HG03045 (cell line): ENCODE results near the gene SSTR5.
"Not testable (repeated sequence)": the region's sequence is repeated elsewhere in the genome, so short reads cannot be mapped to it uniquely, and the experiment has no call there.

ENCODE experiments used
- ATAC-seq: cut with Tn5 transposase; IDR thresholded peaks from one replicate; pipeline ENCODE4 v1.9.1; 2021; ENCODE audit warnings: mild to moderate bottlenecking, moderate library complexity; ENCODE audit not compliant: unreplicated experiment

Gene SSTR5

DNA sequence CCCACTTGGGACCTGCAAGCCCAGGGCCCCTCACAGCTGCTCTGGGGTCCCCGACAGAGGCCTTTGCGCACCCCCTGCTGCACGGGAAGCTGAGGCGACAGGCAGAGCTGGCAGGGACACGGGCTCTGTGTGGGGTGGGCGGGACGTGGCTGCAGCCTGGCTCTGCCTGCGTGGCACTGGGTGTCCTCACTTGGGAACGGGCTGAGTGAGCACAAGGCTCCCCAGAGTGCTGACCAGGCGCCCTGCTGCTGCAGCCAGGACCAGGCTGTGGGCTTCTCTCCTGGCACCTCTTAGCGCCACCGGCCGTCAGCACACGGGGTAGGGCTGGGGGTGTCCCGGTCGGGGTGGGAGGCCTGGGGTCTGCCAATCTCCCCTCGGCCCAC lies 16.9 kb downstream of the SSTR5 start:
- ATAC-seq = no peak

DNA sequence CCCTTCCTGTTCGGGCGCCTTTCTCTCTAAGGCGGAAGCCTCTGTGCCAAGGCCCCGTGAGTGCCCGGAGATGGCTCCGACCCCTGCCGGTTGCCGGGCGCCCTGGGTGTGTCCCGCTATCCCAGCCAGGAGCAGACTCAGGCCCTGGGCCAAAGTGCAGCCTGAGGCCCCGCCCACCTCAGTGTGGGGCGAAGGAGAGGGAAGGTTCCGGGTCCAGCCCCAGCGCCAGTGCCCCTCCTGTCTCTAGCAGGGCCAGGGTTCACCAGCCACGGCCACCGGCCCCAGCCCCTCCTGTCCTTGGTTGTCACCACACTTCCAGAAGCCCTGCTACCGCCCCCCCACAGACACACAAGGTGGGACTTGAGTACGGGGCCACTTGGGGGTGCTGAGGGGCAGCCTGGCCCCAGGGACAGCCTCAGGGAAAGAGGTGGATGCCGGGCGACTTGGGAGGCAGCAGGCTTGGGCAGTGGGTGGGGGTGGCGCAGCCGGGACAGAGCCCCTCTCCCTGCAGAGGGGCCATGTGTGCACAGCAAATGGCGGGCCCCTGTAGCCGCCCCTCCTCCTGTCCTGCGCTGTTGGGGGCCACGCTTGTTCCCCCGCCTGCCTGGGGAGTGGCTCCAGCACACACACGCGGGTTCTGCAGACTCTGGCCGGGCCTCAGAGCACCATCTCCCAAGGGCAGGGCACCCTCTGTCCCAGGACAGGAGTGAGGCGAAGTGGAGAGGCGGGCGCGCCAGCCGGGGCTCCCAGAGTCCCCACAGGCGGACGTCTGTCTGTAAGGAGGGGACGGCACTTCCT lies 17.5 kb downstream of the SSTR5 start:
- ATAC-seq = no peak

DNA sequence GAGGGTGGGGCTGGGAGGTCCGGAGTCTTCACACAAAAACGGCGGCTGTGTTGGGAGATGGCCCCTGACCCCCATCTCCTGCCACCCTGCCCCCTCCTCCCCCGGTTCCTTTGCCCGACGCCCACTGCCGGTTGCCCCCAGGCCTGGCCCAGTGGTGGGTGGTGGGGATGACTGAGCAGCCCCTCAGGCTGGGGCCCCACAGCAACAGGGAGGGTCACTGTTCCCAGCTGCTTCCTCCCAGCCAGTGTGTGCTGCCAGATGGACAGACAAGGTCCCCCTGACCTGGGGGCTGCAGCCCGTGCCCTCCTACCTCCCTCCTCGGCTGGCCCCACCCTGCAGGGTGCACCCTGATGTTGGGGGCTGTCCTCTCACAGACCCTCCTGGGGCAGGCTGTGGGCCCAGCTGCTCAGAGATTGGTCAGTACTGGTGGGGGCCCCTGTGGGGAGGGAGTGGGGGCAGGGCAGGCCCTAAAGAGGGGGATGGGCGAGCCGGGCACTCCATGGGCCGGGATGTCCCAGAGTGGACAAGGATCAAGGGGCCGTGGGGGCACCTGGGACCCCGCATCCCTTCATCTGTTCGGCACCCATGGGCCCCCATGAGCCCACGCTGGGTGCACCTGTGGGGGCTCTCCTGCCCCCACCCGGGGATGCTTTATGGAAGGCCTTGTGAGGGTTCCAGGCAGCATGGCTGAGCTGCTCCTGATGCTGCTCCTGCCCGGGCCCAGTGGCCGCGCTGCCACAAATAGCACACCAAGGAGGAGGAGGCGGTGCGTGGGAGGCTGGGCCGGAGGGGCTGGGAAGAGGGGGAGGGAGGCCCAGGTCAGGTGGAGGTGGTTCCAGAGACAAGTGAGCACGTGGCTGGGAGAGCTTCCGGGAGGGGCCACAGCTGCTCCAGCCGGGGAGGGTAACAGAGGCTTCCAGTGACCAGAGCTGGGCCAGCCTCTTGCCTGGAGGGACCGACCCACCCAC lies 18.4 kb downstream of the SSTR5 start:
- no peak for ATAC-seq

DNA sequence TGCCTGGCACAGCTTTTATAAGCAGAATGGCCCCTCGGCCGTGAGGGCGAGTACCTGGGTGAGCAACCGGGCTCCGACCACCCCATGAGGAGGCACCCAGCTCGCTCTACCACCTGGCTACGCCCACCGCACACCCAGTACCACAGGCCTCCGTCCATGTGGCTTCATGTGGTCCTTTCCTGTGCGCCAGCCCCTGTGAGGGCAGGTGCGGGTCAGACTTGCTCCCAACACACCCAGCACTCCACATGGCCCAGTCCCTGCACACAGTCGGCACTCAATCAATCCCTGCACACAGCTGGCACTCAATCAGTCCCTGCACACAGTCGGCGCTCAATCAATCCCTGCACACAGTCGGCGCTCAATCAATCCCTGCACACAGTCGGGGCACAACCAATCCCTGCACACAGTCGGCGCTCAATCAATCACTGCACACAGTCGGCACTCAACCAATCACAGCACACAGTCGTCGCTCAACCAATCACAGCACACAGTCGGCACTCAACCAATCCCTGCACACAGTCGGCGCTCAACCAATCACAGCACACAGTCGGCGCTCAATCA lies 19.5 kb downstream of the SSTR5 start:
- ATAC-seq = no peak

DNA sequence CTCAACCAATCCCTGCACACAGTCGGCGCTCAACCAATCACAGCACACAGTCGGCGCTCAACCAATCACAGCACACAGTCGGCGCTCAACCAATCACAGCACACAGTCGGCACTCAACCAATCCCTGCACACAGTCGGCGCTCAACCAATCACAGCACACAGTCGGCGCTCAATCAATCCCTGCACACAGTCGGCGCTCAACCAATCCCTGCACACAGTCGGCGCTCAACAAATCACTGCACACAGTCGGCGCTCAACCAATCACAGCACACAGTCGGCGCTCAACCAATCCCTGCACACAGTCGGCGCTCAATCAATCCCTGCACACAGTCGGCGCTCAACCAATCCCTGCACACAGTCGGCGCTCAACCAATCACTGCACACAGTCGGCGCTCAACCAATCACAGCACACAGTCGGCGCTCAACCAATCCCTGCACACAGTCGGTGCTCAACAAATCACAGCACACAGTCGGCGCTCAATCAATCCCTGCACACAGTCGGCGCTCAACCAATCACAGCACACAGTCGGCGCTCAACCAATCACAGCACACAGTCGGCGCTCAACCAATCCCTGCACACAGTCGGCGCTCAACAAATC lies 20.2 kb downstream of the SSTR5 start:
- not testable (repeated sequence) for ATAC-seq

DNA sequence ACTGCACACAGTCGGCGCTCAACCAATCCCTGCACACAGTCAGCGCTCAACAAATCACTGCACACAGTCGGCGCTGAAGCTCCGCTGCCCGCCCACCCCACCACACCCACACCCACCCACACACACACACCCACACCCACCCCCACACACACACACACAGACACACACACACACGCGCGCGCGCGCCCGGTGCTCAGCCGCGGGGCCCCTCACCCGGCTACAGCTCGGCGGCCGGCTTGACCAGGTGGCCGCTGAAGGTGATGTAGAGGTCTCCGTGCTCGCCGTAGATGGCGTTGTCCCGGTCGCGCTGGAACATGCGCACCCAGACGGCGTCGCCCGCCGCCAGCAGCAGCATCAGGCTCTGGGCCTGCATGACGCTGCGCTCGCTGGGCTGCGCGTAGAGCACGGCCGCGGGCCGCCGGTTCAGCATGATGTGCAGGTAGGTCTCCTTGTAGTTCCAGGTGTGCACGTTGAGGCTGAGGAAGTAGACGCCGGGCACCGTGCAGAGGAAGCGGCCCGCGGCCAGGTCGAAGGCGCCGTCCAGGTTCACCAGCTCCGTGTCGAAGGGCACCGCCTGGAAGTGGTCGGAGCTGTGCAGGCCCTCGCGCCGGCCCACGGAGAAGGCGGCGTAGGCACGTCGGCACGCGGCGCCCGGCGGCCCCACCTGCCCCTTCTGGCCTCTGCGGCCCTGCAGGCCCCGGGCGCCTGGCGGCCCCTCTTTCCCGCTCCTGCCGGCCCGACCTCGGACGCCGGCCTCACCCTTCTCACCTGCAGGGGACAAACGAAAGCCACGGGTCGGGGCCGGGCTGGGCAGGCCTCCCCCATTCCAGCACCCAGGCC lies 21.0 kb downstream of the SSTR5 start:
- no peak for ATAC-seq

DNA sequence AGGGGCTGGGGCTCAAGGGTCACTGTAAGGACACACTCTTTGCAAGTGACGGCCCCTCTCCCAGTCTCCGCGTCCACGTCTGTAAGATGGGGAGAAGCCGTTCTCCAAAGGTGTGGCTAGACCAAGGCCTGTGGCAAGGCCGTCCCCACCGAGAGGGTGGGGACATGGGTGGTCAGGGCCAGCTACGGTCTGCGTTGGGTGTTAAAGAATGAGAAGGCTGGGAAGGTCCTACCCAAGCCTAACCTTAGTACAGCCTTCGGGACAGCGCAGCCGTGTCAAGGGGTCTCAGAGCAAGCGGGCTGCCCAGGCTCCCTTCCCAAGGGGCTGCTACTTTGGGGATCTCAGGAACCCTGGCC lies 21.6 kb downstream of the SSTR5 start:
- ATAC-seq = no peak

DNA sequence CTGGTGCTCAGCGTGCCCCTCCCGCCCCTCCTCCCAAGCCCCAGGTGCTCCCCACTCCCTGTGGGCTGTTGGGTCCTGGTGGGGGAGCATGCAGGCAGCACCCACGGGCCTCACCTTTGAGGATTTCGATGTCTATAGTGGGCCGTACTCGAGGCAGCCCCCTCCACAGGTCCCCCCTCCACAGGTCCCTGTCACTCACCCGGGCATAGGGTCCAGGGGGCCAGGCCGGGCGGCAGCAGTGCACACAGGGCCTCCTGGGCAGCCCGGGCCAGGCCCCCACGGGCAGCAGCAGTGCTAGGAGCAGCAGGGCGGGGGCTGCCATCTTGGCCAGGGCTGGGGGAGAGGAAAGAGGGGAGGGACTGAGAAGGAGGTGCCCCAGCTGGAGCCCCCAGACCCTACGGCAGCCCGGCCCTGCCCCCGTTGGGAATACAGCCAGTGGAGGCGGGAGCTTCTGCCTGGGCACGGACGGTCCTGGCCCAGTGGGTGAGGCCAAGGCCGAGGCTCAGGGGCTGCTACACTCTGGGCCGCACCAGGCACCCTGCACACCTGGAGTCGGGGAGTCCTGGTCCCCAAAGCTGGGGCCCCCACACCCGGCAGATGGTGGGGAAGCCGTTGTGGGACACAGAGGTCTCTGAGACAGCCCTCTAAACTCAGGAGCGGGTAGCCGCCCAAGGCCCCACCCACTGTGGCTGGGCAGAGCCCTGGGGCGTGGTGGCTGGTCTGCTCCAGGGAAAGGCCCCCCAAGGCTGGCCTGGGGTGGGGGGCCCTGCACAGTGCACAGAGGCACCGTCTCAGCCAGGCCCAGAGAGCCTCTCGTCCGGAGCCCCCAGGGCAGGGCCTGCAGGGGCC lies 22.3 kb downstream of the SSTR5 start:
- ATAC-seq = no peak

DNA sequence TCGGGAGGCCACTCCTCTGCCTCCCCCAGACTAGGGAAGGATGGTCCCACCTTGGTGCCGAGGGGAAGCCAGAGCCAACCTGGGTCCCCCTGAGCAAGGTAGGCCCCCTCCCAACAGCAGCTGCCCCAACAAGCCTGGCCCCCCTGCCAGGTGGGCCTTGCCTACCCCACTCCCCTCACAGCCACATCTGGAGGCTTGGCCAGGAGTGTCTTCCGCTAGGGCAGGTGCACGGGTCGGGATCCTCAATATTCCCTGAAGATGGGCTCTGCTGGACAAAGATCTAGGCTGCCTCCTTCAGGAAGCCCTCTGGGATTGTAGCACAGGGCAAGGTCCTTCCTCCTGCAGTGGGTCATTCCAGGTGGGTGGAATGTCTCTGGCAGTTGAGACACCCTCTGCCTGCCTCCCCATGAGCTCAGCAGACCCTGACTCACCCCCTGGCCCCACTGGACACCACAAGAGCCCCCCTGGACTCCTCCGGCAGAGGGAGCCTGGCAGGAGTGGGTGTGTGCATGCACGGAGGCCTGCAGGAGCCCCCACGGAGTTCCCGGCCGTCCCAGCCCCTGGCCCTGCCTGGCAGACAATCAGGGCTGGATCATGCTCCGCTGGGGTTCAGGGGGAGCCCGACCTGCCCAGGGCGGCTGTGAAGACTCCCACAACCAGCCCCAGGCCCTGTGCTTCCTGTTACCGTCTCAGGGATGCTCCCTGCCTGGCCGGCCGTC lies 23.1 kb downstream of the SSTR5 start:
- ATAC-seq = no peak

DNA sequence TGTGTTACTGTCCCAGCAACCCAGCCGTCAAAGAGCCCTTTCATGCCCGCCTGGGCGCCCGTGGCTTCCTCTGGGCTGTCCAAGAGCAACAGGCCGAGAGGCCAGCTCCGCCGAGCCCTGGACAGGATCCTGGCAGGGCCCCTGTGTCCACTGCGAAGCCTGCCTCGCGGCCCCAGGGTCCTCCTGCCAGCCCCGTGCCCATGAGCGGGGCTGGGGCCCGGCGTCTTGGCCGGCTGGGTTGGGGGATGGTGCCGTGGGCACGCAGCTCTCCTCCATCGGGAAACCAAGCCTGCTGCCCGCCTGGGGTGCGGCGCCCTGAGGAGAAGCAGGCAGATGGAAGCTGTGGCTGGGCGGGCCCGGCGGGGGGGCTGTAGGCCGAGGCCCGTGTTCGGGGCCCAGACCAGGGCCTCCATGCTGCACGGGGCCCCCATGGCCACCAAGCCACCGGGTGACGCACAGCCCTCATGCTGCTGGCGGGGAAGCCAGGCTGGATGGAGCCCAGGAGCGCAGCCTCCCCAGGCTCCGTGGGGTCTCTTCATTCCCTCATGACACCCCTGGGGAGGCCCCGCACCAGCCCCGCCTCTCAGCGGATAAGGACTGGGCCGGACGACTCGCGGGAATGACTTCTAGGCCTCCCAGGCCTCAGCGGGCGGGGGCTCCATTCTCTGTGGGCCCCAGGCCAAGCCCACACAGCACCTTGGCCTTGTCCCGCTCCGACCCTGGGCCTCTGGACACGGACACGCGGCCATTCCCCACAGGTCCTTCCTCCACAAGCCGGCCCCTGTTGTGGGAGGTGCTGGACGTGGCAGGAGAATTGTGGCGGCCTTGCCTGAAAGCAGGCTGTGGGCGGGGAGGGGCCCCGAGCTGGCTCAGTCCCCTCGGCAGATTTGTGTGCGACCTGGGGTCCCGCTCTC lies 23.9 kb downstream of the SSTR5 start, which contains the start of gene C1QTNF8:
C1QTNF8 (minus strand) TSS at position 76 of the 914 bp plus-strand sequence. CDS start 1,322 bp downstream, outside the sequence.
- no peak for ATAC-seq

DNA sequence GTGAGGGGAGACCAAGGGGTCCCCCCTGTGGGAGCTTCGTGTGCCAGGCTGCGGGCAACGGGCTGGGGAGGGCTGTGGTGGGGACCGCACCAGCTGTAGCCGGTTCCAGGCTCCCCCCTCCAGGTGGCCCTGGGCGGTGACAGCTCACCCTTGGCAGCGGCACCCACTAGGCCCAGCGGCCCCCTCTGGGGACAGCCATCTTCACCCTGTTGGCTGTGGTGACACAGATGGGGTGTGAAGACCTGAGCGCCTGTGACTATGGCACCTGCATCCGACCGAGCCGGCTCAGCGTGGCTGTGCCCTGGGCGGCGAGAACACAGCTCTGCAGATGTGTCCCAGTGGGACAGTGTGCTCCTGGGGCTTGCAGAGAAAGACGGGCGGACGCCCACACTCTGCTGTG lies 24.6 kb downstream of the SSTR5 start:
- ATAC-seq = no peak

DNA sequence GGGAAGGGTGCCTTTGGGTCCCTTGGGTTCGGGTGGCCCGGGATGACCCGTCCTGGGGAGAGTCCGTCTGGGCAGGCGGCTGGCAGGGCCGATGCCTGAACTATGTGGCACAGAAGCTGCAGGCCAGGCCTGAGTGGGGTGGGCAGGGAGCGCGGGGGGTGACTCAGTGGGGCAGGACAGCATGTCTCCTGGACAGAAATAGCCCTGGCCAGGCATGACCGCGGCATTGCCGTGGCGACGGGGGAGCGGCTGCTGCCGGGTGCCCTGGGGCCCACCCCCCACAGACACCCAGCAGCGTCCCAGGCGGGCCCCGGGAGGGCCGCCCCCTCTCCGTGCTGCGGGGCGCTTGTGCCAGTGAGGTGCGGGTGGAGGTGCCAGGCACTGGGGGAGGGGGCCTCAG lies 25.3 kb downstream of the SSTR5 start:
- ATAC-seq = no peak

DNA sequence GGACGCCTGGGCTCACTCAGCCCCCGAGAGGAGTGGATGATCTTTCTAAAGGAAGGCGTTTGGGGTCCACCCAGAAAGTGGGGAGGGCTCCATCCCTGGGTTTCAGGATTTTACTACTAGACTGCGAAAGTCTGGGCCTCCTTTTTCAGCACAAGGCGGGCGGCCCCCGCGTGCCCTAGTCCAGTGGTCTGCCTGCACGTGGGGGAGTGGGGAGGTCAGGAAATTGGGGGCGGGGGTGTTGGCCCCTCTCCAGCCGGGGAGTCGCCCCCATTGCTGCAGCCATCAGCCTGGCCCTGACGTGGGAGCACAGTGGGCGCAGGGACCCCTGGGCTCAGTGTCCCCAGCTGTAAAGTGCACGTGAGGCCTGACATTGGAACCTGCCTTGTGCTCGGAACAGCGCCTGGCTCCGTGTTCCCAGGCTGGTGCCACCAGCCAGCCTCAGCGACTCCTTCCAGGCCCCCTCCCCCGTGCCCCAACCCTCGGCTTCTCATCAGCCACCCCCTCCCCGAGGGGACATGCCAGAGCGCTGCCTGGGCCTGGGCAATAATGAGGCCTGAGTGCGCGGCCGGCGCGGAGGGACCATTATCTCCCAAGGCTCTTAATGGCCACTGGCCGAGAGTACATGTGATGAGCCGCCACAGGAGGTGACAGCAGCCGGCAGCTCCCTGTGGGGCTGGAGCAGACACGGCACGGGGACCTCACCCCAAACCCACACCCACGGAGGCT lies 25.9 kb downstream of the SSTR5 start:
- ATAC-seq = no peak

DNA sequence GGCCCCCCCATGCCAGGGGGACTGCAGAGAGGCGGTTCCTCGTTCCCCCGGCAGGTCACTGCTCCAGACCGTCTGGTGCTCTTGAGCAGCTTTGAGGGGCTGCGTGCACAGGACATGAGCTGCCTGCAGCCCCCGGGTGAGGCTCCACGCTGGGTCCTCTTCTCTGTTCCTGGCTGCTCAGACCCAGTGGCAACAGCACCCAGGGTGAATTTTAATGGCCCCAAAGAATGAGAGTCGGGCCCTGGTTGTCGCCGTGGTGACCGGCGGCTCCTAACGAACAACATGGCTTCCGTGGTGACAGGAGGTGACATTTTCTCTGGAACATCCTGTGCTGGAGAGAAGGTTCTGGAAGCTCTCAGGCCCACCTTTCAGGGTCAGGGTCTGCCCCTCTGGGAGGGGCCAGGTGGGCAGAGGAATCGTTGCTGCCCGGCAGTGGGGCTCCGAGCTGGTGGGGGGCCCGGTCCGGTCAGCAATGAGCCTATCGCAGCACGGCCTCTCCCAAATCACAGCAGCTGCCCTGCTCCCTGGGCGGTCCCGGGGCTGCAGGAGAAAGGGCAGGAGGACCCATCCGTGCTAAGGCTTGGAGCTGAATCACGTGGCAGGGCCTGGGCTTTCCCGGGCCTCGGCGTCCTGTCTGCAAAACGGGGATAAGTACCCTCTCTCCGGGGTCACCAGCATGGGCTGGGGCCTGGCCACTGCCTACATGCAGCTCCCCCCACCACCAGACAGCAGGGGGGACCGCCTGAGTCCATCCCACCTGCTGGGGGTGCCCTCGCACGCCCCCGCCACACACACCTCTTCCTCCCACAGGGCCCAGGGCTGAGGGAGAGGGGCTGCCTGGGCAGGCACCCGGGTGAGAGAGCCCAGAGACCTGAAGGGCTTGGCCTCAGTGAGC lies 26.9 kb downstream of the SSTR5 start:
- no peak for ATAC-seq

DNA sequence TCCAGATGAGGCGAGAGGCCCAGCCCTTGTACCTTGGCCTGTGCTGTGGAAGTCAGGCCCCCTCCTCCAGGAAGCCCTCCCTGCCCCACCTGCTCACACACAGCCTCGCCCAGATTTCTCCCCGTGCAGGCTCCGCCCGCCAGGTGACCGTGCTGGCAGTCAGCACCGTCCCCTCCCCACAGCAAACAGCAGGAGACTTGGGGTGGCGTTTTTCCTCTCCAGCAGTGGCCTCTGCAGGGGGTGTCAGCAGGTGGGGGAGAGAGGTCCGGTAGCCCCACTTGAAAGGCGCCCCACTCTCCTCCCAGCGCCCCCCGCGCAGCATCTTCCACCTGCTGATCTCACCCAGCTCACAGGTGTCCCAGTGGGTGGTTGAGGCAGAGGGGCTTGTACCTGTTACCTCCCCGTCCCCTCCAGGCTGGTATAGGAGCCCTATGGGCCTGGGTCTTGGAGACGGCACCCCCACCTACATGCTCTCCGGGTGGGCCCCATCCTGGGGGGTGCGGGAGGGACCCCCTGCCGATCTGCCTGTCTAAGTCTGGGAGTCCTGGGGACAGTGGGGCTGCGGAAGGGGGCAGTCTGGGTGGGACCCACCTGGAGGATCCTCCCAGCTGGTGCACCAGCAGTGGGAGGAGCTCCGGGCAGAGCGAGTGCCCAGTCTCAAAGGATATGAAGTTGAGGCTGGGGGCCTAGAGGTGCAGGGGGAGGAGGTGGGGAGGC lies 27.7 kb downstream of the SSTR5 start:
- ATAC-seq = no peak
